ENCODE data around the gene DENND1A.
"Not testable (repeated sequence)": the region's sequence is repeated elsewhere in the genome, so short reads cannot be mapped to it uniquely, and the experiment has no call there.

DNA sequence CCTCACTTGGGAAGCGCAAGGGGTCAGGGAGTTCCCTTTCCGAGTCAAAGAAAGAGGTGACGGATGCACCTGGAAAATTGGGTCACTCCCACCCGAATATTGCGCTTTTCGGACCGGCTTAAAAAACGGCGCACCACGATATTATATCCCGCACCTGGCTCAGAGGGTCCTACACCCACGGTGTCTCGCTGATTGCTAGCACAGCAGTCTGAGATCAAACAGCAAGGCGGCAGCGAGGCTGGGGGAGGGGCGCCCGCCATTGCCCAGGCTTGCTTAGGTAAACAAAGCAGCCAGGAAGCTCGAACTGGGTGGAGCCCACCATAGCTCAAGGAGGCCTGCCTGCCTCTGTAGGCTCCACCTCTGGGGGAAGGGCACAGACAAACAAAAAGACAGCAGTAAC is 26.4 kb downstream of the DENND1A start:
- TF ChIP-seq, protein P1, sequence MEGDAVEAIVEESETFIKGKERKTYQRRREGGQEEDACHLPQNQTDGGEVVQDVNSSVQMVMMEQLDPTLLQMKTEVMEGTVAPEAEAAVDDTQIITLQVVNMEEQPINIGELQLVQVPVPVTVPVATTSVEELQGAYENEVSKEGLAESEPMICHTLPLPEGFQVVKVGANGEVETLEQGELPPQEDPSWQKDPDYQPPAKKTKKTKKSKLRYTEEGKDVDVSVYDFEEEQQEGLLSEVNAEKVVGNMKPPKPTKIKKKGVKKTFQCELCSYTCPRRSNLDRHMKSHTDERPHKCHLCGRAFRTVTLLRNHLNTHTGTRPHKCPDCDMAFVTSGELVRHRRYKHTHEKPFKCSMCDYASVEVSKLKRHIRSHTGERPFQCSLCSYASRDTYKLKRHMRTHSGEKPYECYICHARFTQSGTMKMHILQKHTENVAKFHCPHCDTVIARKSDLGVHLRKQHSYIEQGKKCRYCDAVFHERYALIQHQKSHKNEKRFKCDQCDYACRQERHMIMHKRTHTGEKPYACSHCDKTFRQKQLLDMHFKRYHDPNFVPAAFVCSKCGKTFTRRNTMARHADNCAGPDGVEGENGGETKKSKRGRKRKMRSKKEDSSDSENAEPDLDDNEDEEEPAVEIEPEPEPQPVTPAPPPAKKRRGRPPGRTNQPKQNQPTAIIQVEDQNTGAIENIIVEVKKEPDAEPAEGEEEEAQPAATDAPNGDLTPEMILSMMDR (IDR thresholded peaks at IDR 0.05), result not testable (repeated sequence)
- TF ChIP-seq POLR2A (IDR thresholded peaks at IDR 0.05), result not testable (repeated sequence)

Data from right lobe of liver (tissue), 4 donors.